Upper lobe of right lung (tissue), 1 donor: ENCODE measurements around the gene PTPN7. TPM values are rescaled to one million over a fixed set of nuclear protein-coding genes. Genes with fewer than 3 reads are reported as not detected.
"Not testable (repeated sequence)": the region's sequence is repeated elsewhere in the genome, so short reads cannot be mapped to it uniquely, and the experiment has no call there.

Source experiments
- ATAC-seq: fragments of 200-7000 bp; cut with Tn5 transposase; one replicate; pipeline ENCODE4 v1.9.1; 2020; ENCODE audit warnings: mild to moderate bottlenecking, moderate library complexity
- DNase-seq: peaks from one replicate; pipeline ENCODE4 v3.0.0-alpha.2; 2020
- H3K27ac ChIP-seq: fragments of 200-600 bp; one replicate; pipeline ENCODE4 v1.8.0; 2022
- H3K27me3 ChIP-seq: fragments of 200-600 bp; one replicate; pipeline ENCODE4 v1.8.0; 2022; ENCODE audit warnings: mild to moderate bottlenecking
- H3K36me3 ChIP-seq: fragments of 200-600 bp; one replicate; pipeline ENCODE4 v1.8.0; 2022
- H3K4me1 ChIP-seq: fragments of 200-600 bp; one replicate; pipeline ENCODE4 v1.8.0; 2022
- H3K4me3 ChIP-seq: fragments of 200-600 bp; one replicate; pipeline ENCODE4 v1.8.0; 2022; ENCODE audit warnings: mild to moderate bottlenecking
- H3K9me3 ChIP-seq: fragments of 200-600 bp; one replicate; pipeline ENCODE4 v1.8.0; 2022
- intact Hi-C: fragments of 100-400 bp; cut with DNase I; formaldehyde crosslinking; loops from one replicate; pipeline ENCODE4 v1.11.0; 2022
- total RNA-seq: library from RNA; stranded (reverse); fragmentation: NEBNext Ultra II Directional; extraction: Animal tissue kit (Norgen Biotek cat#: 25700); gene quantifications from one replicate; pipeline ENCODE4 v1.2.1, GENCODE V29; 2021
- TF ChIP-seq, protein P1 (sequence below): fragments of 200-600 bp; IDR thresholded peaks from one replicate; pipeline ENCODE4 v1.8.0; 2022; ENCODE audit warnings: antibody characterized with exemption
- donor health status: DM: no; HTN: yes; CAD: no; lungs with severe emphysema.

The PTPN7 gene
- total RNA-seq, 1 donor from 2014 or later, result 7.3 TPM

DNA sequence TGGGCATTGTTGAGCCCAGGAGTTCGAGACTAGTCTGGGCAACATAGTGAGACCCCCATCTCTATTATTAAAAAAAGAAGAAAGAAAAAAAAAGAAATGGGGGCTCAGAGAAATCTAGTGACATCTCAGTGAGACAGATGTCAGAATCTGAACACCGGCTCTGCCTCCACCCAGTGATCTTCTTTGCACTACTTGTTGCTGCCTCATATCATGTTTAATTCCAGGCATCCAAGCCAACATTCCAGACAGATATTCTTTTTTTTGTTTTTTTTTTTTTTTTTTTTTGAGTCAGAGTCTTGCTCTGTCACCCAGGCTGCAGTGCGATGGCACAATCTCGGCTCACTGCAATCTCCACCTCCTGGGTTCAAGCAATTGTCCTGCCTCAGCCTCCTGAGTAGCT lies 10.8 kb downstream of the PTPN7 start:
- Histone ChIP-seq H3K4me3 (no peak overlapping the region), H3K27me3 (no peaks in the 10 kb centered on the region), H3K4me1 (peaks cover 9% of the 10 kb centered on the region), H3K27ac (no peak overlapping the region), H3K36me3 (no peaks in the 10 kb centered on the region), H3K9me3 (no peaks in the 10 kb centered on the region)
- ATAC-seq (no peak), DNase-seq (no peak)
- TF ChIP-seq, protein P1, sequence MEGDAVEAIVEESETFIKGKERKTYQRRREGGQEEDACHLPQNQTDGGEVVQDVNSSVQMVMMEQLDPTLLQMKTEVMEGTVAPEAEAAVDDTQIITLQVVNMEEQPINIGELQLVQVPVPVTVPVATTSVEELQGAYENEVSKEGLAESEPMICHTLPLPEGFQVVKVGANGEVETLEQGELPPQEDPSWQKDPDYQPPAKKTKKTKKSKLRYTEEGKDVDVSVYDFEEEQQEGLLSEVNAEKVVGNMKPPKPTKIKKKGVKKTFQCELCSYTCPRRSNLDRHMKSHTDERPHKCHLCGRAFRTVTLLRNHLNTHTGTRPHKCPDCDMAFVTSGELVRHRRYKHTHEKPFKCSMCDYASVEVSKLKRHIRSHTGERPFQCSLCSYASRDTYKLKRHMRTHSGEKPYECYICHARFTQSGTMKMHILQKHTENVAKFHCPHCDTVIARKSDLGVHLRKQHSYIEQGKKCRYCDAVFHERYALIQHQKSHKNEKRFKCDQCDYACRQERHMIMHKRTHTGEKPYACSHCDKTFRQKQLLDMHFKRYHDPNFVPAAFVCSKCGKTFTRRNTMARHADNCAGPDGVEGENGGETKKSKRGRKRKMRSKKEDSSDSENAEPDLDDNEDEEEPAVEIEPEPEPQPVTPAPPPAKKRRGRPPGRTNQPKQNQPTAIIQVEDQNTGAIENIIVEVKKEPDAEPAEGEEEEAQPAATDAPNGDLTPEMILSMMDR, result no peak
- intact Hi-C loops, result no loop called here

DNA sequence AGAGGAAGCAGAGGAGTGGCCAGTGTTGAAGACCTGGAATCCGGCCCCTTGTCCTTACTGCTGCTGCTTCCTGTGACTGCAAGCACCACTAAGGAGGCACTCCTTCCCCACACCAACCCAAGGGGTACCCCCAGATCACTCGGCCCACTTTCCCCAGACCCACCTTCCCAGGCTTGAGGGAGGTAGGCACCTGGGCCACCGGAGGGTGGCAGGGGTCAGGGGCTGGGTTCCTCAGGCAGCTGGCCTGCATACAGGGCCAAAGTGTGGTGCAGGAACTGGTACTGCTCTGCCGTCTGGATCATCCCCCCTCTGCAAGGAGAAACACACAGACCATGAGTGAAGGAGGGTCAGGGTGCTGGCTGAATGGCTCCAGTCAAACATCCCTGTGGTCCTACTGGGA lies 12.0 kb downstream of the PTPN7 start:
- no peaks in the 10 kb centered on the region for H3K27me3 ChIP-seq
- H3K36me3 ChIP-seq, result no peaks in the 10 kb centered on the region
- TF ChIP-seq, protein P1, result no peak
- no peaks in the 10 kb centered on the region for H3K9me3 ChIP-seq
- no peak overlapping the region for H3K27ac ChIP-seq
- no peak overlapping the region for H3K4me3 ChIP-seq
- intact Hi-C loops, result no loop called here
- peaks cover 7% of the 10 kb centered on the region for H3K4me1 ChIP-seq
- ATAC-seq (no peak), DNase-seq (no peak)

DNA sequence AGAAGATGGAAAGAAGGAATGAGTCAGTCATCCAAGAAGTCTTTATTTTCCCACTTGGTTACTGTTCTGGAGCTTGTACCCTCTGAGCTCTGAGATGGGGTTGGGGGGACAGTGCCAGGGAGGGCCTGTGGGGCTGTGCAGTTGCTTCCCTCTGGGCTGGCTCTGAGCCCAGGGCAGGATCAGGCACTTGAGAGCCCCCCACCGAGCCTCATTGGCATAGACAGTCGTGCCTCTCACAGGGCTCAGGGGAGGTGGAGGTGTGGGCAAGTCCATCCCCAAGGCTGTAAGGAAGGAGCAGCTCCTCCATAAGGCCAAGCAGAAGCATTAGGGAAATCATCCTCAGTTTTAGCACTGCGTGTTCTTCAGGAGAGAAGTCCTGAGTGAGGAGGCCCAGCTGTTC lies 13.4 kb downstream of the PTPN7 start:
- Histone ChIP-seq H3K9me3 (no peaks in the 10 kb centered on the region), H3K4me1 (peaks cover 18% of the 10 kb centered on the region), H3K27ac (no peak overlapping the region), H3K36me3 (no peaks in the 10 kb centered on the region), H3K27me3 (no peaks in the 10 kb centered on the region), H3K4me3 (no peak overlapping the region)
- ATAC-seq, result no peak
- intact Hi-C loops, result no loop called here
- TF ChIP-seq, protein P1, result no peak
- DNase-seq, result no peak

DNA sequence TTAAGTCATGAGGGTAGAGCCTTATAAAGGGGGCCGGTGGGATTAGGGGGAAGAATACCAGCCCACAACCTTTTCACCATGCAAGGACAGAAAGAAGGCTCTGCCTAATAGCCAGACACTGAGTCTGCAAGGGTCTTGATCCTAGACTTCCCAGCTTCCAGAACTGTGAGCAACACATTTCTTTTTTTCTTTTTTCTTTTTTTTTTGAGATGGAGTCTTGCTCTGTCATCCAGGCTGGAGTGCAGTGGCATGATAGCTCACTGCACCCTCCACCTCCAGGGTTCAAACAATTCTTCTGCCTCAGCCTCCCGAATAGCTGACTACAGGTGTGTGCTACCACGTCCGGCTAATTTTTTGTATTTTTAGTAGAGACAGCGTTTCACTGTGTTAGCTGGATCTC lies 14.1 kb downstream of the PTPN7 start:
- no peaks in the 10 kb centered on the region for H3K9me3 ChIP-seq
- no peak overlapping the region for H3K27ac ChIP-seq
- no peak overlapping the region for H3K4me3 ChIP-seq
- H3K4me1 ChIP-seq, result peaks cover 19% of the 10 kb centered on the region
- H3K36me3 ChIP-seq, result no peaks in the 10 kb centered on the region
- DNase-seq (no peak), ATAC-seq (no peak)
- intact Hi-C loops, result no loop called here
- TF ChIP-seq, protein P1, result no peak
- no peaks in the 10 kb centered on the region for H3K27me3 ChIP-seq

DNA sequence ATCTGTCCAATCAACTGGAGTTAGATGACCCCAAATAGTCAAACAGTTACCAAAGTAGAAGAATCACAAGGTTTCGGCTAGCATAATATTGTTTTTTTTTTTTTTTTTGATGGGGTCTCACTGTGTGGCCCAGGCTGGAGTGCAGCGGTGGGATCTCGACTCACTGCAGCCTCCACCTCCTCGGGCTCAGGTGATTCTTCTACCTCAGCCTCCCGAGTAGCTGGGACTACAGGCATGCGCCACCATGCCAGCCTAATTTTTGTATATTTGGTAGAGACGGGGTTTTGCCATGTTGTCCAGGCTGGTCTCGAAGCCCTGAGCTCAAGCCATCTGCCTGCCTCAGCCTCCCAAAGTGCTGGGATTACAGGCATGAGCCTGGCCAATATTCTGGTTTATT lies 14.7 kb downstream of the PTPN7 start:
- H3K4me1 ChIP-seq, result peaks cover 23% of the 10 kb centered on the region
- ATAC-seq, H3K9me3 ChIP-seq, H3K27me3 ChIP-seq, intact Hi-C loops, H3K27ac ChIP-seq, H3K4me3 ChIP-seq, DNase-seq, H3K36me3 ChIP-seq: not testable (repeated sequence)

DNA sequence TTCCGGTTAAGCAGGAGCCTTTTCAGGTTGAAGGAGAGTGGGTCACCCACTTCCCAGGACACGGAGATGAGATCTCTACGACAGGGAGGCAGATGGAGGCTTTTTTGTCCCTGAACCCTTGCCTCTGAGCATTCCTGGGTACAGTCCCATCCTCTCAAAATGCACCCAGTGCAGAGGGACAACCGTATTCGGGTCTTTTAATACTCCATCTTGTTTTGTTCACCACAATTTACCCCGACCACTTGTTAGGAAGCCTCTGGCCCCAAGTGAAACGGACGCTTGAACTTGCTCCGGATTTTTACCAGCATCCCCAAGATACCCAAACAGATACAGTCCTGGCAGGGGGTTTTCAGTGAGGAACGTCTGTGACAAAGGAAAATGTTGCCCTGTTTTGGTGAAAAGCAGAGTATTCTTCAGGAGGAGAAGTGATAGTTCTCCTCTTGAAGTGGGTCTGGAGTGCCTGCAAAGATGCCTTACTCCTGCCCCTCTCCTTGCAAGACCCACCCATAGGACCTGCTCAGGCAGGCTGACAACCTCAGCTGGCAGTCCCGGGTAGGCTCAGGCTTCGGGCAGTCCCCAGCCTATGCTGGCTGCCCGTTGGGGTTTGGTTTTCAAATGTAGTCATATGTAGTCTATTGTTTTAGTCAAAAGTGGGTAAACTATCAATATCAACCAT lies 15.2 kb downstream of the PTPN7 start:
- Histone ChIP-seq H3K9me3 (no peaks in the 10 kb centered on the region), H3K27ac (peak overlapping the region; percentile 95), H3K36me3 (no peaks in the 10 kb centered on the region), H3K27me3 (no peaks in the 10 kb centered on the region), H3K4me3 (peak overlapping the region; percentile 98), H3K4me1 (peaks cover 23% of the 10 kb centered on the region)
- no peak for ATAC-seq
- TF ChIP-seq, protein P1, result no peak
- intact Hi-C loops, result no loop called here
- no peak for DNase-seq
